WERI-Rb-1 (cell line): ENCODE results near the gene TRABD.

Experiments used
- DNase-seq: peaks from one replicate; pipeline ENCODE4 v3.0.0-alpha.2; 2020
- H3K27ac ChIP-seq: fragments of 250-450 bp; sonication (Bioruptor Pico); 2 replicates; pipeline ENCODE4 v1.5.1; 2020; ENCODE audit warnings: mild to moderate bottlenecking, moderate library complexity
- H3K27me3 ChIP-seq: fragments of 250-450 bp; sonication (Bioruptor Pico); 2 replicates; pipeline ENCODE4 v1.5.1; 2021; ENCODE audit warnings: mild to moderate bottlenecking, low read depth, moderate library complexity; ENCODE audit not compliant: insufficient read depth, severe bottlenecking
- H3K36me3 ChIP-seq: fragments of 250-450 bp; sonication (Bioruptor Pico); 2 replicates; pipeline ENCODE4 v1.5.1; 2020; ENCODE audit warnings: mild to moderate bottlenecking, moderate library complexity
- H3K4me3 ChIP-seq: 2 replicates; pipeline ENCODE4 v1.5.1; 2011; ENCODE audit warnings: low read depth, mild to moderate bottlenecking, control low read depth, low read length
- H3K9me3 ChIP-seq: fragments of 250-450 bp; sonication (Bioruptor Pico); 2 replicates; pipeline ENCODE4 v1.5.1; 2021; ENCODE audit warnings: mild to moderate bottlenecking, moderate library complexity; ENCODE audit not compliant: severe bottlenecking
- TF ChIP-seq, protein P1 (sequence below): IDR thresholded peaks from 2 replicates; pipeline ENCODE4 v1.5.1; 2011; ENCODE audit warnings: low read depth, mild to moderate bottlenecking, control low read depth, inconsistent platforms, low read length

The TRABD gene

DNA sequence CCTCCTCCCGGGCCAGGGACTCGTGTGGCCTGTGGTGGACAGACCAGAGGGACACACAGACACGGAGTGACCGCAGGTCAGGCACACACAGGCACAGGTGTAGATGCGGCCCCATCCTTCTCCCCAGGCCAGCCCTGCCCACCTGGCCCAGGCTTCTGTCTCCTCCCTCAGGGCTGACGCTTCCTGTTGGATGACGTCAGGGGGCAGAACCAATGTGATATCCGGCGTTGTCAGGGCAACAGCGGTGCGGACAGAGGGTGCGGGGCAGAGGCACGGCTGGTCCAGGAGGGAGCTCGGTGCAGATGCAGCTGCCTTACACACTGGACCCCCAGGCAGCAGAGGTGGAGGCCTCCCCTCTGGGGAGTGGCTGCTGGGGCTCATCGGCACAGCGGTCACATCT, 62.0 kb downstream of the TRABD start:
- peaks cover 36% of the 10 kb centered on the region for H3K36me3 ChIP-seq
- no peak for DNase-seq
- H3K27ac ChIP-seq: no peak overlapping the region
- H3K4me3 ChIP-seq: no peak overlapping the region
- no peaks in the 10 kb centered on the region for H3K27me3 ChIP-seq
- TF ChIP-seq, protein P1, sequence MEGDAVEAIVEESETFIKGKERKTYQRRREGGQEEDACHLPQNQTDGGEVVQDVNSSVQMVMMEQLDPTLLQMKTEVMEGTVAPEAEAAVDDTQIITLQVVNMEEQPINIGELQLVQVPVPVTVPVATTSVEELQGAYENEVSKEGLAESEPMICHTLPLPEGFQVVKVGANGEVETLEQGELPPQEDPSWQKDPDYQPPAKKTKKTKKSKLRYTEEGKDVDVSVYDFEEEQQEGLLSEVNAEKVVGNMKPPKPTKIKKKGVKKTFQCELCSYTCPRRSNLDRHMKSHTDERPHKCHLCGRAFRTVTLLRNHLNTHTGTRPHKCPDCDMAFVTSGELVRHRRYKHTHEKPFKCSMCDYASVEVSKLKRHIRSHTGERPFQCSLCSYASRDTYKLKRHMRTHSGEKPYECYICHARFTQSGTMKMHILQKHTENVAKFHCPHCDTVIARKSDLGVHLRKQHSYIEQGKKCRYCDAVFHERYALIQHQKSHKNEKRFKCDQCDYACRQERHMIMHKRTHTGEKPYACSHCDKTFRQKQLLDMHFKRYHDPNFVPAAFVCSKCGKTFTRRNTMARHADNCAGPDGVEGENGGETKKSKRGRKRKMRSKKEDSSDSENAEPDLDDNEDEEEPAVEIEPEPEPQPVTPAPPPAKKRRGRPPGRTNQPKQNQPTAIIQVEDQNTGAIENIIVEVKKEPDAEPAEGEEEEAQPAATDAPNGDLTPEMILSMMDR: no peak
- H3K9me3 ChIP-seq: no peaks in the 10 kb centered on the region

DNA sequence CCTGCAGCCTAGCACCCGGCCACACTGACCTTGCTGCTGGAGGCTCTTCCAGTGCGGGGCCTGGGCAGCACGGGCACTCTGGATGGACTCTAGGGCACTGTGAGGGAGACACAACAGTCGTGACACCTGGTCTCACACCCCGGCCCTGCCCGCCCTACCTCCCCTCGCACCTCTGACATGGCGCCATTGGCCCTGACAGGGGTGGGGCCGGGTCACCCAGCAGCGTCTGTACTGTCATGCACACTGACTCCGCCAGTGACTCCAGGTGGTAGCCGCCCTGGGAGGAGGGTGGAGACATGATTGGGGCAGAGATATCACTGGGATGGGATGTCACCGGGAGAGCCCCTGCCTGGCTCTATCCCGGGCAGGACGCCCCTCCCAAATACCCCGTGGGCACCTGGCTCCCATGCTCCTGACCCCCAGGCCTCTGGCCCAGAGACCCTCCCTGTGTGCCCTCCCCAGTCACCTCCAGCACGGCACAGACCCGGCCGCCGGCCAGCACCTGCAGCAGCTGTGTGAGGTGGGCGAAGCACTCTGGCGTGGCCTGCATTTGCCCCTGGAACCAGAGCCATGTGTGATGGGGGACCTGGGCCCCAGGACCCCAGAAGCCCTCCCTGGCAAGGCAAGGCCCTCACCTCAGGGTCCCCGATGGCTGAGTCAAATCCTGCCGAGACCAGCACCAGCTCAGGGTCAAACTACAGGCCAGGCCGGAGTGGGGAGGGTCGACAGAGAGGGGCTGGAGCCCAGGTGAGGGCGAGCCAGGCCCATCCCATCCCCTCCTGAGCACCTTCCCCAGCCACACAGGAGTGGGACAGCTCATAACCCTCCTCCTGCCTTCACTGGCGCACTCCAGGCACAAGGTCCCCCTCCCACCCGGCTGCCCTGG, 62.7 kb downstream of the TRABD start:
- H3K27ac ChIP-seq: no peak overlapping the region
- no peak overlapping the region for H3K4me3 ChIP-seq
- H3K36me3 ChIP-seq: peaks cover 39% of the 10 kb centered on the region
- no peak for DNase-seq
- H3K9me3 ChIP-seq: no peaks in the 10 kb centered on the region
- TF ChIP-seq, protein P1: no peak
- no peaks in the 10 kb centered on the region for H3K27me3 ChIP-seq
